Activated naive CD4-positive, alpha-beta T cell treated with anti-CD3 and anti-CD28 coated beads for 36 hours (primary cell): ENCODE data around the gene GRK1. TPM values are rescaled to one million over a fixed set of nuclear protein-coding genes. Genes with fewer than 3 reads are reported as not detected.

Experiments
- CTCF ChIA-PET: fragments of 350-600 bp; sonication (Branson Sonifier 250); formaldehyde crosslinking; loops from one replicate; lab custom pipeline; 2021; ENCODE audit warnings: antibody characterized with exemption; lab: Charles Lee
- DNase-seq: peaks from one replicate; pipeline ENCODE4 v3.0.0-alpha.2; 2020
- H3K27ac Mint-ChIP-seq: one replicate; pipeline ENCODE4 v1.8.0; 2021; ENCODE audit warnings: mild to moderate bottlenecking, mixed read lengths
- H3K27me3 Mint-ChIP-seq: one replicate; pipeline ENCODE4 v1.8.0; 2021; ENCODE audit warnings: low read depth, mixed read lengths
- H3K36me3 Mint-ChIP-seq: one replicate; pipeline ENCODE4 v1.8.0; 2021; ENCODE audit warnings: low read depth, mixed read lengths
- H3K4me1 Mint-ChIP-seq: one replicate; pipeline ENCODE4 v1.8.0; 2021; ENCODE audit warnings: low read depth, mixed read lengths
- H3K4me3 Mint-ChIP-seq: one replicate; pipeline ENCODE4 v1.8.0; 2021; ENCODE audit warnings: mild to moderate bottlenecking, moderate library complexity, mixed read lengths
- H3K9me3 Mint-ChIP-seq: one replicate; pipeline ENCODE4 v1.8.0; 2021; ENCODE audit warnings: mixed read lengths
- intact Hi-C: fragments of 100-400 bp; cut with micrococcal nuclease; formaldehyde crosslinking; loops from one replicate; pipeline ENCODE4 v1.15.1; 2023
- total RNA-seq, 2 experiments: library from RNA; stranded (reverse); gene quantifications; one replicate each; pipeline ENCODE4 v1.2.3, GENCODE V29; 2021

The GRK1 gene
- total RNA-seq, 2 experiments from 2014 or later, result 0.10 TPM; not detected in 1

DNA sequence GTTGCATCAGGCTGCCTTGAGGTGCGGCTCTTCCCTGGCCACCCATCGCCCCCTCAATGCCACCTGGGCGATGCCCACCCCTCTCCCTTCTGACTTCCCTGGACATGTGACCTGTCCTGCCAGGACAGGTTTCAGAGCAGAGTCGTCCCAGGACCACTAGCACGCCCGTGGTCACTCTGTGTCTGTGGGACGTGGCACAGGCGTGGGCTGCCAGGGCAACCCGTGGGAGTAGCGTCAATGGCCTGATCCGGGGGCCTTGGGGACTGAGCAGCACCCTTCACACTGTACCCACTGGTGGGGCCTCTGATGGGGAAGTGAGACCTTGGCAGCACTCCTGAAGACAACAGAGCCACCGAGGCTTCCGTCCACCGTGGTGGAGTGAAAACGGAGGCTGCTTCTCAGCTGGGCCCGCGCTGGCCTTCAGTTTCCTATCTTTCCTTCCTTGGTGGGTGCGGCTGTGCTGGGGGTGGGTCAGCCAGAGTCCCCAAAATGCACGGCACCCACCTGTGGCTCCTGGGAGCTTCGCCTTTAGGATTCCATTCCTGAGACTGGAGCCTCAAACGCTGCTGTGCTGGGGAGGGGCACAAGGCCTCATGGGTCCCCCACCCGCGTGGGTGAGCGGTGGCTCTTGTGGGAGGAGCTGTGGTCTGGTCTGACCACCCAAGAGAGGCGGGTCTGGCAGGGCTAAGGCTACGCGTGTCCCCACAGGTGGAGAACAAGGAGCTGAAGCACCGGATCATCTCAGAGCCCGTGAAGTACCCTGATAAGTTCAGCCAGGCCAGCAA is 65.3 kb downstream of the GRK1 start:
- DNase-seq, result no peak
- Mint-ChIP-seq H3K27me3 (peaks cover 19% of the 10 kb centered on the region), H3K4me1 (no peaks in the 10 kb centered on the region), H3K36me3 (no peaks in the 10 kb centered on the region), H3K27ac (no peak overlapping the region), H3K9me3 (peaks cover 2% of the 10 kb centered on the region), H3K4me3 (no peak overlapping the region)
- intact Hi-C loops, result no loop called here
- CTCF ChIA-PET, result interaction anchor here (0.6 to 1.0 kb wide), 2 partner anchors 9 to 495 kb away, joined by 3 read pairs; no protein-coding TSS in a partner anchor

DNA sequence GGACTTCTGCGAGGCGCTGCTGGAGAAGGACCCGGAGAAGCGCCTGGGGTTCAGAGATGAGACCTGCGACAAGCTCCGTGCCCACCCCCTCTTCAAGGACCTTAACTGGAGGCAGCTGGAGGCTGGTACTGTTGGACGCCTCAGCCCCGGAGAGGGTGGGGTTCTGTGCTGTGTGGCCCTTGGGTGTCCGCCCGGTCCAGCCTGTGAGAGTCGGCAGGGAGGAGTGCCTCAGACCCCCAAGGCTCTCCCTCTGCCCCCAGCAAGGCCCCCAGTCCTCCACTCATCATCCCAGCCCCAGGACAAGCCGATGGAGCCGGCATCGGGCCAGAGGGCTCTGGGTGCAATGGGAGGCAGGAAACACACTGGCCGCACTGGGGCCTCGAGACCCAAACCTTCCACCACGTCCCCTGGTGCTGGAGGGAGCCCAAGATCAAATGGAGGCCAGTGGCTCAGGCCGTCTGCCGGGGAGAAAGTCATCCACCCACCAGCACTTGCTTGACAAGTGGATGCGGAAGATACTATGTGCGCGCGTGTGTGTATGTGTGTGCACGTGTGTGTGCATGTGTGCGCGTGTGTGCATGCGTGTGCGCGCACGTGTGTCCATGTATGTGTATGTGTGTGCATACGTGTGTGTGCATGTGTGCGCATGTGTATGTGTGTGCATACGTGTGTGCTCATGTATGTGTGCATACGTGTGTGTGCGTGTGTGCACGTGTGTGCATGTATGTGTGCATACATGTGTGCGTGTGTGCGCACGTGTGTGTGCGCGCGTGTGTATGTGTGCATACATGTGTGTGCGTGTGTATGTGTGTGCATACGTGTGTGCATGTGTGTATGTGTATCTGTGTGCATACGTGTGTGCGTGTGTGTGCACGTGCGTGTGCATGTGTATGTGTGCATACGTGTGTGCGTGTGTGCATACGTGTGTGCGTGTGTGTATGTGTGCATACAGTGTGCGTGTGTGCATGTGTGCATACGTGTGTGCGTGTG is 66.2 kb downstream of the GRK1 start:
- H3K9me3 Mint-ChIP-seq, result peaks cover 2% of the 10 kb centered on the region
- H3K27me3 Mint-ChIP-seq, result peaks cover 19% of the 10 kb centered on the region
- no peak overlapping the region for H3K4me3 Mint-ChIP-seq
- CTCF ChIA-PET, result interaction anchor here (1.0 kb wide), 1 partner anchor 8 kb away, joined by 3 read pairs; no protein-coding TSS in a partner anchor
- H3K27ac Mint-ChIP-seq, result no peak overlapping the region
- no peaks in the 10 kb centered on the region for H3K36me3 Mint-ChIP-seq
- intact Hi-C loops, result no loop called here
- no peak for DNase-seq
- H3K4me1 Mint-ChIP-seq, result no peaks in the 10 kb centered on the region

GRCh38 chr13:113734099-113734825 is 67.2 kb downstream of the GRK1 start:
- Mint-ChIP-seq H3K4me3 (no peak overlapping the region), H3K4me1 (no peaks in the 10 kb centered on the region), H3K27ac (no peak overlapping the region), H3K9me3 (peaks cover 2% of the 10 kb centered on the region), H3K36me3 (no peaks in the 10 kb centered on the region), H3K27me3 (peaks cover 11% of the 10 kb centered on the region)
- CTCF ChIA-PET, result no interaction called here
- no peak for DNase-seq
- intact Hi-C loops, result no loop called here

- CTCF ChIA-PET, result no interaction called here
- Mint-ChIP-seq H3K36me3 (no peaks in the 10 kb centered on the region), H3K4me3 (no peak overlapping the region), H3K27me3 (peaks cover 8% of the 10 kb centered on the region), H3K4me1 (no peaks in the 10 kb centered on the region), H3K27ac (no peak overlapping the region), H3K9me3 (peaks cover 2% of the 10 kb centered on the region)
- intact Hi-C loops, result no loop called here
- no peak for DNase-seq
Observed at GRCh38 chr13:113734826-113735125, 67.8 kb downstream of the GRK1 start.

DNA sequence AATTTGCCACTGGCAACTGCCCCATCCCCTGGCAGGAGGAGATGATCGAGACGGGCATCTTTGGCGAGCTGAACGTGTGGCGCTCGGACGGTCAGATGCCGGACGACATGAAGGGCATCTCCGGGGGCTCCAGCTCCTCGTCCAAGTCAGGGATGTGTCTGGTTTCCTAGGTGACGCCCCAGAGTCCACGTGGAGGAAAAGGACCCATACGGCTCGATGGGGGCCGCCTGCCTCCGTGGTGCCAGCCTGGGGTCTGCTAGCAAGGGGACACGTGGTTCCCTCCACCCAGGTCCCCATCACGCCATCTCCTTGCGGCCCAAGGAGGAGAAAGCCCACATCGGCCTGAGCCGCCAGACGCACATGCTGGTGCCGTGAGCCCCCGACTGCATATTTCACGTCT is 68.2 kb downstream of the GRK1 start:
- peaks cover 9% of the 10 kb centered on the region for H3K27me3 Mint-ChIP-seq
- no peak overlapping the region for H3K4me3 Mint-ChIP-seq
- H3K9me3 Mint-ChIP-seq, result peaks cover 2% of the 10 kb centered on the region
- no peak overlapping the region for H3K27ac Mint-ChIP-seq
- CTCF ChIA-PET, result no interaction called here
- intact Hi-C loops, result no loop called here
- no peaks in the 10 kb centered on the region for H3K36me3 Mint-ChIP-seq
- DNase-seq, result no peak
- H3K4me1 Mint-ChIP-seq, result no peaks in the 10 kb centered on the region

GRCh38 chr13:113735750-113736149 is 68.7 kb downstream of the GRK1 start:
- no peak for DNase-seq
- Mint-ChIP-seq H3K9me3 (peaks cover 2% of the 10 kb centered on the region), H3K4me1 (peaks cover 4% of the 10 kb centered on the region), H3K27ac (no peak overlapping the region), H3K4me3 (no peak overlapping the region), H3K36me3 (no peaks in the 10 kb centered on the region), H3K27me3 (peaks cover 7% of the 10 kb centered on the region)
- intact Hi-C loops, result no loop called here
- CTCF ChIA-PET, result no interaction called here

- CTCF ChIA-PET, result no interaction called here
- Mint-ChIP-seq H3K27me3 (peaks cover 11% of the 10 kb centered on the region), H3K27ac (no peak overlapping the region), H3K36me3 (no peaks in the 10 kb centered on the region), H3K4me1 (peaks cover 9% of the 10 kb centered on the region), H3K9me3 (peaks cover 2% of the 10 kb centered on the region), H3K4me3 (no peak overlapping the region)
- intact Hi-C loops, result no loop called here
- no peak for DNase-seq
Observed at GRCh38 chr13:113736258-113736731, 69.3 kb downstream of the GRK1 start.

DNA sequence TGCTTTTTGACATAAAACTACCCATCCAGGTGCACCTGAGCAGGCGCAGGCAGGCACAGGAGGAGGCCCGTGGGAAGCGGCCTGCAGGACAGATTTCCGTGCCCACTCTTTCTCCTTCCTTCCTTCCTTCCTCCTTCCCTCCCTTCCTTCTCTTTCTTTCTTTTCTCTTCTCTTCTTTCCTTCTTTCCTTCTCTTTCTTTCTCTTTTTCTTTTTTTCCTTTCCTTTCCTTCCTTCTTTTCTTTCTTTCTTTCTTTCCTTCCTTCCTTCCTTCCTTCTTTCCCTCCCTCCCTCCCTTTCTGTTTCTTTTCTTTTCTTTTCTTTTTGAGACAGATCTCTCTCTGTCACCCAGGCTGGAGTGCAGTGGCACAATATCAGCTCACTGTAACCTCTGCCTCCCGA is 70.8 kb downstream of the GRK1 start:
- DNase-seq, result no peak
- Mint-ChIP-seq H3K4me3 (no peak overlapping the region), H3K27ac (no peak overlapping the region), H3K4me1 (peaks cover 24% of the 10 kb centered on the region), H3K9me3 (peaks cover 2% of the 10 kb centered on the region), H3K27me3 (peaks cover 23% of the 10 kb centered on the region), H3K36me3 (no peaks in the 10 kb centered on the region)
- intact Hi-C loops, result no loop called here
- CTCF ChIA-PET, result no interaction called here

DNA sequence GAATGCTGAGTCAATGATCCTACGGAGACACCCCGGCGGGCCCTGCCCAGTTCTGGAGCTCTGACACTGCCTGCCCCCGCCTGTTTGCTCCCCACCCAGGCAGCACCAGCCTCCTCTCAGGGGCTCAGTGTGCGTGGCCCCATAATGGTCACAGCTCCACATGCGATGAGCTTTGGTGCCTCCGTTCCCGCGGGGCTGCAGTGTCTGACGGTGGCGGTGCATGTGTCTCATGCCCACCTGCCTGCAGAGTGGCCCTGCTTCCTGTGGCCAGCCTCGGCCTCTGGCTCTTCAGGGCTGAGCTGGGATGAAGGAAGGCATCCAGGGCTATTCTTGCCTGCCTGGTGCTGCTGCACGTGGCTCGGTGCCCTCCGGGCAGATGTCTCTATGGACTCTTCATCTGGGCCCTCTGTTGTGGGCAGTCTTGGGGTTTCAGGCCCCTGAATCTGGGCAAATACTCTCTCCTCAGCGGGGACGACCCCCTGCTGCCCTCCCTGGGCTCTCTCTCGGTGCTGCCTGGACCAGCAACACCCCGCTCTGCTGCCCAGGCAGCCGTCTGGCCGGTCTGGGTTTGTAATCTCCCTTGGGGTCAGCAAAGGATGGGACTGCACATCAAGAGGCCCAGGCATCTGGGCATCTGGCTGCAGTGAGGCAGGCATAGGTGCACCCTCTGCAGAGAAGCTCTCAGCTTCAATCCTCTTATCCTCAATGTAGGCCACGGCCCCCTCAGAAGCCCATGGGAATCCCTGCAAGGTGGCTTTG is 72.7 kb downstream of the GRK1 start:
- CTCF ChIA-PET, result no interaction called here
- intact Hi-C loops, result no loop called here
- peaks cover 26% of the 10 kb centered on the region for H3K27me3 Mint-ChIP-seq
- H3K9me3 Mint-ChIP-seq, result no peaks in the 10 kb centered on the region
- H3K4me1 Mint-ChIP-seq, result peaks cover 29% of the 10 kb centered on the region
- no peak overlapping the region for H3K27ac Mint-ChIP-seq
- no peak overlapping the region for H3K4me3 Mint-ChIP-seq
- H3K36me3 Mint-ChIP-seq, result no peaks in the 10 kb centered on the region
- DNase-seq, result no peak

DNA sequence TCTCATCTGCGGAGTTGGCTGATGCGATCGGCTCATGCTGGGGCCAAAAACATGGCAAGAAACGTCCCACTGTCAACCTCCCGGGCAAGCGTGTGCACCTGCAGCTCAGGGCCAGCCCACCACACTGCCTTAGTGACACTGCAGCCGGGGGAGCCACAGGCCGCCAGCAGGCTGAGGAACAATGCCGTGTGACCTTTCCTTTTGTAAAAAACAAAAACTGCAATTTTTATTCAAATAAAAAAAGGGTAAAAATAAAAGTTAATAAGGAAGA is 73.2 kb downstream of the GRK1 start:
- intact Hi-C loops, result no loop called here
- H3K27ac Mint-ChIP-seq, result no peak overlapping the region
- peaks cover 29% of the 10 kb centered on the region for H3K27me3 Mint-ChIP-seq
- DNase-seq, result no peak
- H3K9me3 Mint-ChIP-seq, result no peaks in the 10 kb centered on the region
- CTCF ChIA-PET, result no interaction called here
- no peaks in the 10 kb centered on the region for H3K36me3 Mint-ChIP-seq
- peaks cover 29% of the 10 kb centered on the region for H3K4me1 Mint-ChIP-seq
- H3K4me3 Mint-ChIP-seq, result no peak overlapping the region

- Mint-ChIP-seq H3K4me3 (no peak overlapping the region), H3K4me1 (peaks cover 29% of the 10 kb centered on the region), H3K36me3 (no peaks in the 10 kb centered on the region), H3K27me3 (peaks cover 29% of the 10 kb centered on the region), H3K27ac (no peak overlapping the region), H3K9me3 (no peaks in the 10 kb centered on the region)
- CTCF ChIA-PET, result interaction anchor here (0.6 to 1.3 kb wide), 5 partner anchors 15 to 553 kb away, joined by 3 to 5 read pairs (median 3); no protein-coding TSS in a partner anchor
- no peak for DNase-seq
- intact Hi-C loops, result no loop called here
Observed at GRCh38 chr13:113740661-113741060, 73.6 kb downstream of the GRK1 start.
